Astrocyte (in vitro differentiated cells and primary cell): ENCODE measurements around the gene RFC1.

Experiments used
- CTCF ChIP-seq: IDR thresholded peaks from 2 replicates; pipeline ENCODE4 v1.5.1; 2011; ENCODE audit warnings: low read depth, mild to moderate bottlenecking, inconsistent platforms, low read length, moderate library complexity; ENCODE audit not compliant: insufficient read depth
- EZH2 ChIP-seq: IDR thresholded peaks from 2 replicates; pipeline ENCODE4 v1.6.1; 2012; ENCODE audit warnings: mild to moderate bottlenecking, low read length, inconsistent platforms; ENCODE audit not compliant: insufficient read depth

GRCh38 chr4:39349326-39349725, 16.8 kb downstream of the RFC1 start:
- TF ChIP-seq CTCF (no peak), EZH2 (no peak)
